LHCN-M2 (cell line): ENCODE data around the gene HTR5A. TPM values are rescaled to one million over a fixed set of nuclear protein-coding genes. Genes with fewer than 3 reads are reported as not detected.

Source experiments
- DNase-seq: peaks from one replicate; pipeline ENCODE4 v3.0.0-alpha.2; 2012; ENCODE audit warnings: low read depth
- total RNA-seq: library from RNA; depleted of rRNA; stranded (reverse); fragments of >200 nt; gene quantifications from 2 replicates; pipeline ENCODE4 v1.2.3, GENCODE V29; 2014

The HTR5A gene
- total RNA-seq, 1 experiment from 2014 or later: not detected

DNA sequence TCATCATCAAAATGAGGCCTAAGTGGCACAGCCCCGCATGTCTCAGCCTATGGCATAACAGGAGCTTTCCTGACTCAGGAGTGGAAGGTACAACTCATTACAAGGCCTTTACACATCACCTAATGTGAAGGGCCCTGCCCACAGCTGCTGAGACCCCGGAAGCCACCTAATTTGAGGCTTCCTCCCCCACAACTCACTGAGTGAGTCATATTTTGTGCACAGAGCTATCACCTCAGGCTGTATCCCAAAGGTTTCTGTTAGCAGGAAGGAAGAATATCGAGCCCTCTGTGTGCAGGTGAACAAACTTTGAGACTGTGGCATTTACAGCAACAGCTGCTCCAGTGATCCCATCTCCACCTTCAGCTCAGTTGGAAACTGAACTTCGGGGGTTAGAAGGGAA lies 20.6 kb downstream of the HTR5A start:
- no peak for DNase-seq

DNA sequence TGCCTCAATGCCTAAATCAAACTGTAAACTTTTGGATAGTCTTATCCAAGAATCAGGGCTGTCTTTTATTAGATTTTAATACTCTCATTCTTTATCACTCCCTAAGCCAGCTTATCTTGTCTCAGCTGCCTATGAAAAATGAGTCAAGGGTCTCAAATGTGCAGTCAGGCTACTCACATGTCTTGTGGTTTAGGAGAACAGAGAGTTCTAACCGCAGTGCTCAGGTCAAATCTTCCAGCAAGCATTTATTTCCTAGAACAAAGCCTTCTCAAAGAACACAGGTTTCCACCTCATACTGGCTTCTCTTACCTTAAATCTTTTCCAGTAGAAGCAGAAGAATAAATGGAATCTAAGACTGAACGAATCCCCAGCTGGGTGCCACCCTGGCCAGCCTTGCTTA lies 23.5 kb downstream of the HTR5A start:
- DNase-seq: peak; percentile 94

DNA sequence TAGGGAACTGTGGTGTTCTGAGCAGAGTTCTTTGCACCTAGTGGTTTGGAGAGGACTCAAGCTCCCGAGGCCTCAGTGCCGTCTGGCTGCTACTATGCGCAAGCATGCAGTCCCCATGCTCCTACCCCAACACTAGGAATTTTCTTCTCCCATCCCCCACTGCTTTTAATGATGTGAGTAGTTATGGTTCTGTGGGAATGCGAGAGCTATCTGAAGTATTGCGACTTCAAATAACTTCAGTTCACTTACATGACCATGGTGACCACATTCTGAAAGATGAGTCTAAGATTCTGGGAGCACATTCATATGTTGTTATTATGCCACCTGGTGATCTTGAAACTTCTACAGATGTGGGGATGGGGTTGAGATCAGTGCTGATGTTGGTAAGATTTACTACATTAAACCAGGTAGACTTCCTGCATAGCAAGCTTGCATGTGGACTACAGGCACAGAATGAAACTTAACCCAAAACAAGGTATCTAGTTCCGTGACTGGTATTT lies 24.6 kb downstream of the HTR5A start:
- DNase-seq: peak; percentile 49

DNA sequence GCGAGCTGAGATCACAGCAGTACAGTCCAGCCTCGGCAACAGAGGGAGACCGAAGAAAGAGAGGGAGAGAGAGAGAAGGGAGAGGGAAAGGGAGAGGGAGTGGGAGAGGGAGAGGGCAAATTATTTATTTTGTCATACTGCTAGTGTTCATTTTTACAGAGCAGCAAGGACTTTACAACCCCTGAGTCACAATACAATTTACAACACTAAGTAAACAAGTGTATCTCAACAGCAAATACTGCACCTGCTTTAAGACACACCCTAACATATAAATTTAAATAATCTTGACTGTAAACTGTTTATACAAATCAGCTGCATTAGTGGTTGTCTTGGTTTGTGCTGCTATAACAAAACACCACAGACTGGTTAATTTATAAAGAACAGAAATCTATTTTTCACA lies 27.2 kb downstream of the HTR5A start:
- DNase-seq: no peak

DNA sequence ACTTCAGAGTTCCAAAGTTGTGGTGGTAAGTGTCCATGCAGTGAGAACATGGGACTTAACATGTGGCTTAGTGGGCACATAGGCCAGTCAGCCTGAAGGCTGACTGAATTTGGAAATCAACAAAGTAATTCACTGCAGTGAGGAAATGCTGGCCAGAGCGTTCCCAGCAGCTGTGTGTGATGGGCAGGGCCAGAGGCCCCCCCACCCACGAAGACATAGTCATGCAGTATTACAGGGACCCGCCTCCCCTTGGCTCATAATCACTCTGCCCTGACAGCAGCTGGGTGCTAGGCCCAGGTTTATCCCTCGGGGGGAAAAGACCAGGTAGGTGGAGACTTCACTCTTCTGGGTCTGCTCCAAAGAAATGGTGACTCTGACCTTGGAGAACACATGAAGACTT lies 33.7 kb downstream of the HTR5A start:
- no peak for DNase-seq

DNA sequence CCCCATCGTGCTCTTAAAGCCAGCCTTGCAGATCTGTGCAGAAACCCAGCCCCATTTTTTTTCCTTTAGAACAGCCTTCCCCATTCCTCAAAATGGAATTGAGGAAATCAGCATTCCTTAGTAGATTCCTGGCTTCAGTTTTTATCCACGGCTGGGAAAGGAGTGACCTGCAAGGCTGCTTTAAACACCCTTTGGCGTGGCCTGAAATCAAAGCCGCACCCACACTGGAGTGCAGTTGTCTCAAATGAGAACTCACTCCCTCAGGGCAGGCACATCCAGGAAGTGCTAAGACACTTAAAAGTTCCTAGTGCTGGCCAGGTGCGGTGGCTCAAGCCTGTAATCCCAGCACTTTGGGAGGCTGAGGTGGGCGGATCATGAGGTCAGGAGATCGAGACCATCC lies 34.8 kb downstream of the HTR5A start:
- DNase-seq: no peak

DNA sequence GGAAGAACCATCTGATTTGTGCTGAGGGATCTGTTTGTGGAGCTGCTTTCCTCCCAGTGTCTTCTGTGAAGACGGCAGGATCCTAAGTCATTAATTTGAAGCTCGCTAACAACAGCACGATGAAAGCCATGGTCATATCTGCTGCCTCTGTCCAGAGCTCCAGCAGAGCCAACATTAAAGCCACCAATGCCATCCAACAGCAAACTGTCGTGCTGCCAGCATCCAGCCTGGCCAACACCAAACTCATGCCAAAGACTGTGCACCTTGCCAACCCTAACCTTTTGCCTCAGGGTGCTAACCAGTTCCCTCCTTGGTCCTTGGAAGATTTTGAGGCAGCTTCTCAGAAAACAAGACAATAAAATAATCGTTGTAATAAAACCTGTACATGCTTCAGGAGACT lies 36.2 kb downstream of the HTR5A start:
- DNase-seq: no peak

DNA sequence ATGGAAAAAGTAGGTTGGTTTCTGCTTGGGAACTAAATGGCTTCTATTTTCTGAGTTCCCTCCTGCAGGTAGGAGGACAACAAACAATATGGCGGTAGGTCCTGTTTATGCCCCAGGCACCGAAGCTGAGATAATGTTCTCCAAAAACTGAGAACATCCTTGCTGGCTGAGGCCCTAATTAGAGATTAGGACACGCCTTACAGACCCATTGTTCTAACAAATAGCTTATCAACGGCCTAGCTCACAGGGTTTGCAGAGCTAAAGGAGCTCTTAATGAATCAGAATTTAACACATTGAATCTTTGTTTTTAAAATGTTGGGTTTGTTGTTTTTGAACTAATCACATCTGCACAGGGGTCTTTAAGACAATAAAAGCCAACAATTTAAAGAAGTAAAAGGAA lies 37.0 kb downstream of the HTR5A start:
- DNase-seq: no peak

DNA sequence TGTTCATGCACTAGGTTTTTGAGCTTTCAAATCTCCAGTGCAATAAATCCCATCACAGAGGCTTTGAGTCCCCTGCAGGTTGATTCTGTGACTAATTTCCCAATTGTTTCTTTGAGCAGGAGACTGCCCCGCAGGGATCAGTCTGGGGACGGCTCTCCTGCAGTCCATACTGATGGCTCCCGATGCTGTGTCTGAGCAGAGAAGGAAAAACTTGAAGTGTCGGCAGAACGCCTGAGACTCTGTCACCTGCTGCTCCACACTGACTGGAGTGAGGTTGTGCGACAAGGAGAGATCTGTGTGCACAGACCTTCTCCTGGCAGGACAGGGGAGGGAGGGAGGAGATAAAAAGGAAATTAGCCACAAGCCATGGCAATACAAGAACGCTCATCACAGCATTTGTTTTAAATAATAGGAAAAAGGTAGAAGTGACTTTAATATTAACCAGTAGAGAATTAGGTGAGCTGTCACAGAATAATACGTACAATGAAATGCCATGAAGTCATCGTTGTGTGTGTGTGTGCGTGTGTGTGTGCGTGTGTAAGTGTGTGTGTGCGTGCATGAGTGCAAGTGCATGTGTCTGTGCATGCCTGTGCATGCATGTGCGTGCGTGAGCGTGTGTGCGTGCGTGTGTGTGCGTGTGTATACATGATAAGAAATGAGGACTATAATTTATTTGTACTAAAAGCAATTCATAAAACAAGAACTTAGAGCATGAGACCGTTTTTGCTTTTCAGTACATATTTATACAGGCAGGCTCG lies 38.2 kb downstream of the HTR5A start:
- DNase-seq: no peak

DNA sequence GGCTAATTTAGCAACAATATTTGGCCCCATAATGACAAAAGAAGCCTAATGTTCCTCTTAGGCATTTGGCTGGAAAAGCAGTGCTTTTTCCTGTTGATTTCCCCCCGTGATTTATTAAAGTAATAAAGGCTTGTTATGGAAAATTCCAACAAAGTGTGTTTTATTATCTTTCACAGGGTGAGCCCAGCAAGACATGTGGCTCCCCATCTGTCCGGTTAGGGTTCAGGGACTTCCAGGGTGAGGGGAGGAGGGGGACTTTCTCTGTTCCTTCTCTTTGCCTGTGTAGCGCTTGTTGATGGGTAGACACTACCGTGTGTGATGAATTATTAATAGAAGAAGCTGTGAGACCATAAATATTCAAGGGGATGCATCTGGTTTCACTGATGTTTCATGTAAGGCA lies 39.0 kb downstream of the HTR5A start:
- DNase-seq: no peak

DNA sequence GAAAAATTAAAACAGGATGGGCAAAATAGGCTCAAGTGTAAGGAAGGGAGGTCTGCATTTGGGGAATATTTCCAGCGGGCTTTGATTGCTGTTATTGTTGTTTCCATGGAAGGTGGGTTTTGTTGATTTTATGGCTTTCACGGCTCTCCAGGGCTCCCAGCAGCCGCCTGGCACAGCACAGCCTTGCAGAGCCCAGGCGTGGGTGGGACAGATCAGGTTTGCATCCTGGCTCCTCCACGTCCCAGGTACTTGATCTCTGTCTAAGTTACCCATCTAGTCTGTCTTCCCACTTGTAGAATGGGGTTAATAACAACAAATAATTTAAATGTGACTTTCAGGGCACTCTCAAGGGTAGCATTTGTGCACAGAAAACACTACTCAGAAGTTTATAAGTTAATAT lies 45.2 kb downstream of the HTR5A start:
- no peak for DNase-seq

DNA sequence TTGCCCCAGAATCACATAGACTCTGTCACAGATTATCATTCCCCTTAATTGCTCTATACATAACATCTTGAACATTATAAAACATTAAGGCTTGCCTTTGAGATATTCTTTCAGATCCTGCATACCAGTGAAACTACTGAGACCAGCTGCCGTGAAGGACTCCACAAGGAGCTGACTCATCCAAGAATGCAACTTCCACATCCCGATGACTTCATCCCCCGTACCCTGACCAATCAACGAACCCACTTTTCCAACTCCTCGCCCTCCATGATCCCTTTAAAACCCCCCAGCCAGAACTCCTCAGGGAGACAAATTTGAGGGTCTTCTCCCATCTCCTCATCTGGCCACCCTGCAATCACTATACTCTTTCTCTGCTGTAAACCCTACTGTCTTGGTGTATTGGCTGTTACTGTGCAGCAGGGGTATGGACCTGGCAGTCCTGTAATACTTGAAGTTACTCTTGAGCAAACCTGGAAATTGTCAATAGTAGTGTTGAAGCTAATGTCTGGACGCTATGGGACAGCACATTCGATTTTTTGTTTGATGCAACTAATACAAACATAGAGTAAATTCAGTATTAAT lies 49.8 kb downstream of the HTR5A start:
- DNase-seq: peak; percentile 67

DNA sequence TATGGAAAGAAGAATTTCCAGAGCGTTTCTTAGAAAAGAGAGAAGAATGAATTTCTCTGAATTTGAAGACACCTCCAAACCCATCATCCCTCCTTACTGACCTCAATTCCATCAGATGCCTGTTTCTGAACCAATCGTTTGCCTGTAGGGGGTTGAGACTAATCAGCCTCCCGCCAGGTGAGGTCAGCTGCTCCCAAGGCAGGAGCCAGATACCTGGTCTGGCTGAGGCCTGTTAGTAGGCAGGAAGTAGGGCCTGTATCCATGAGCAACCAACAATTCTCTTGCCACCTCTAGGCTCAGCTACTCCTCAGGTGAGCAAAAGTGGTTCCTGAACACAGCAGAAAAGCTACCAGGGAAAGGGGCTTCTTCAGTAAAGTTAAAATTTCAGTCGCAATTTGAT lies 50.3 kb downstream of the HTR5A start:
- no peak for DNase-seq

DNA sequence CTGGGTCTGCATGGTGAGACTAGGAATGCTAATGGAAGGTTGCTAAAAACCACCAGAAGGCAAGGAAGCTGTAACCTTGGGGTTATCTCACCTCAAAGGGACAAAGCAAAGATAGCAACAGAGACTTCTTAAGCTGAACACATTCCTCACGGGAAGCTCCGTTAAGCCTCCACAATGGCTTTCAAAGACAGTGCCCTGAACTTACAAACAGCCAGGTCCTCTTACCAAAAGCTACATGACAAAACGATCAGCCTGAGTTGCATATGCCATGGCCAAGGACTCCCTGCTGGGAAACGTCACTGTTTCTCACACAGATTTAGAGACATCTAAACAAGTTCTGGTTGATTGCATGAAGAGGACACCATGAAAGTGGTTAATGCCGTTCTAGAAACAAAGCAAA lies 52.7 kb downstream of the HTR5A start:
- DNase-seq: no peak

DNA sequence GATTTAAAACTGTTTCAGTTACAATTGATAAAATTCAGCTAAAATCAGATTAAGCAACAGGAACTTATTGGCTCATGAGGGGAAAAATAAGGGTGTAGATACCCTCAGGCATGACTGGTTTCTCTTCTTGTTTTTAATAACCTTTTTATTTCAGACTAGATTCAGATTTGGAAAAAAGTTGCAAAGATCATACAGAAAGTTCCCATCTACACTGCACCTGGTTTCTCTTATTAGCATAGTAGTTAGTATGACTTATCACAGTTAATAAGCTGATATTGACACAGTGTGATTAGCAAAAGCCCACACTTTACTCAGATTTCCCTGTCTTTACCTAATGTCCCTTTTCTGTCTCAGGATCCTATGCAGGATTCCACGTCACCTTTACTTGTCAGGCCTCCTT lies 53.3 kb downstream of the HTR5A start:
- no peak for DNase-seq

DNA sequence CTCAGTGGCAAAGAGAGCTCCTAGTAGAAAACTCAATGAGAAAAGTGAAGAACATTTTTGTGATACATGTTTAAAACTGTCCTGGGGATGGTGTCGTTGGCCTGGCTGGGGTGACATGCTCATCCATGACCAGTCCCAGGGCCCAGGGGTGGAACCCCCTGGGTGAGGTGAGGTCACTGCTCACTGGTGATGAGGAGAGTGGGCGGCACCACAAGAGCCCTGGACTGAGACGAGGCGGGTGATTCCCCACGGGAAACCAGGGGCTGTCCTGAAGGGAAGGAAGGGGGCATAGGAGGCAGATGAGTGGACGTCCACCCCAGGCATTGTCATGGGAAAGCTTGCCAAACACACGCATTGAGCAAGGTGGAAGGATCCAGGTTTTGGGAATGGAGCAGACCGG lies 54.6 kb downstream of the HTR5A start:
- DNase-seq: no peak

DNA sequence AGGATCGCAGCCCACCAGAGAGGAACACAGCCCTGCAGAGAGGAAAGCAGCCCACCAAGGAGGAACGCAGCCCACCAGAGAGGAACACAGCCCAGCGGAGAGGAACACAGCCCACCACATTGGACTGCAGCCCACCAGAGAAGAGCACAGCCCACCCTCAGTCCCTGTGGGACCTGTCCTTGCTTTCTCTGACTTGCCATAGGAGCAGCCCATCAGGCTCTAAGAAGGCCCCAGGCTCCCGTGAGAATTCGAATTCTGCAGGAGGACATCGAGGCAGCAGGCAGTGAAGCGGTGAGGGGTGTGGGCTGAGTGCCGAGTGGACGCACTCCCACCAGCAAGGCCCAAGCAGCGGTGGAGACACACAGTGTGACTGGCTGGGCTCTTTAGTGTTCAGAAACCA lies 59.1 kb downstream of the HTR5A start:
- no peak for DNase-seq

DNA sequence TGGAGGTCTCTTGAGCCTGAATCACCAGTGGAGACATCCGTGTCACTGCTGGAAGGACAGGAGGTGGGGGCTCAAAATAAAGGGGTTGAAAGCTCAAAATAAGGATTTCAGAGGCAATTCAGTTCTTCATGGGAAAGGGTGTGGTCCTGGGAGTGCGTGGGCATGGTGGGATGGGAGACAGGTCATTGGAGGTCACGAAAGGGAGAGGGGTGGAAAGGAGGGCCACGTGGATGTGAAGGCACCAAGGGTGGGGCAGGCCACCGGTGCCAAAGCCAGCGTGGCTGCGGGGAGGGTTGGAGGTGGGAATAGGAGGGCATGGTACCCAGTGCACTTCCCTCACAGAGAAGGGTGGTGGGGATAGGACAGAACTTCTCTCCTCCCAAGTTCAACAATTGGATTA lies 59.7 kb downstream of the HTR5A start:
- no peak for DNase-seq

DNA sequence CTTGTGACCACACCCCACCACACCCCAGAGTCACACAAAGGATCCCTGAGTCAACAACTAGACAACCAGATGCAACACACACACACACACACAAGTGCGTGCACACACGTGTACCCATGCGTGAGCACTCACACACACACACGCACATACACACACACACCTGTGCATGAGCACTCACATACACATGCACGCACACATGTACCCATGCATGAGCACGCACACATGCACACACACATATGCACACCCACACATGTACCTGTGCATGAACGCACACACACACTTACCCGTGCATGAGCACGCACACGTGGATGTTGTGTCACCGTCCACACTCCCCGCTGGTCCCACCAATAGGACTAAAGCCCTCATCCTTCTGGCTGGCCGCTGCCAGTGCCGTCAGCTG lies 60.4 kb downstream of the HTR5A start:
- no peak for DNase-seq

DNA sequence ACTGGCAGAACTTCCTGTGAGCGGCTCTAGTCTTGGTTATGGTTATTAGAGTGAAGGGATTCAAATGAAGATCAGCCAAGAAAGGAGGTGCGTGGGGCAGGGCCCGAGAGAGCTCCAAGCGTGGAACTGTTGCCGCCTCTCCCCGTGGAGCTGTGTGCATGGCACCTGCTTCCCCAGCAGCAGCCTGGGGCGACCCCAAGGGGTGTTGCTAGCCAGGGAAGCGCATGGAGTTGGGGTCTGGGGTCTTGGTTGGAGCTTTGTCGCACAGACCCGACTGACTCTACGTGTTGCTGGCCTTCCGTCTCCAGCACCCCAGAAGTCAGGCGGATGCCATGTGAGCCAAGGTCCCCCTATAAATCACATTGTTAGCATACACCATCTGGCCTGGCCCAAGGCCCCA lies 61.0 kb downstream of the HTR5A start:
- DNase-seq: no peak

DNA sequence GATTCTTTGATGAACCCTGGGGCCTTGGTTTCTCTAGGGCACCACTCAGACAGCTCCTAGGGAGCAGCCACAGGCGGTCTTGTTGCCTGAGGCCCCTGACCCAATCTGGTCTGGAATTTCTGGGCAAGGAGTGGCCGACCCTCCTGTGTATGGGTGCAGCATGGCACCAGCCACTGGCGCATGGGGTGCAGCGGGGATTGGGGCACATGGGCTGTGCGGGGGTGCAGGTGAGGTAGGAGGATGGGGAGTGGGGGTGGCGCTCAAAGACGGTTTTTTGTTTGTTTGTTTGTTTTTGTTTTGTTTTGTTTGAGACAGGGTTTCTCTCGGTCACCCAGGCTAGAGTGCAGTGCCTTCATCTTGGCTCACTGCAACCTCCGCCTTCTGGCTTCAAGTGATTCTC lies 62.3 kb downstream of the HTR5A start:
- no peak for DNase-seq

DNA sequence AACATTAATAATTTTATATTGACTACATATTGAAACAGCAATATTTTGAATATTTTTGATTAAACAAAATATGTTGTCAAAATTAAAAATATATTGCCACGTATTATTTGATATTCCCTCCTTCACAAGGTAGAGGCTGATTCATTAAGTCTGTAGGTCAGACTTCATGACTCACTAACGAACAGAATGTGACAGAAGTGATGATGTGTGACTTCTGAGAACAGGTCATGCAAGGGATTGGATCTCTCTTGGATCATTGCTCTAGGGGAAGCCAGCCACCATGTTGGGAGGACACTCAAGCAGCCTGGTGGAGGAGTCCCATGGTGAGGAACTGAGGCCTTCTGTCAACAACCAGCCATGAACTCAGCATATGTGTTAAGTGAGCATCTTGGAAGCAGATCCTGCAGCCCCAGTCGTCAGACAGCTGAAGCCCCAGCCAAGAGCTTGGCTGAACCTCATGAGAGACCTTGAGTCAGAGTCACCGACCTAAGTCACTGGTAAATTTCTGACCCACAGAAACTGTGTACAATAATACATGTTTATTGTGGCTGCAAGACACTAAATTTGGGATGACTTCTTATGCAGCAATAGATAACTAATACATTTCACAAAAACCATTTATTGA lies 66.6 kb downstream of the HTR5A start:
- peak; percentile 7 for DNase-seq
